Measurements from ENCODE around the gene PLEKHA7.

Gene PLEKHA7

DNA sequence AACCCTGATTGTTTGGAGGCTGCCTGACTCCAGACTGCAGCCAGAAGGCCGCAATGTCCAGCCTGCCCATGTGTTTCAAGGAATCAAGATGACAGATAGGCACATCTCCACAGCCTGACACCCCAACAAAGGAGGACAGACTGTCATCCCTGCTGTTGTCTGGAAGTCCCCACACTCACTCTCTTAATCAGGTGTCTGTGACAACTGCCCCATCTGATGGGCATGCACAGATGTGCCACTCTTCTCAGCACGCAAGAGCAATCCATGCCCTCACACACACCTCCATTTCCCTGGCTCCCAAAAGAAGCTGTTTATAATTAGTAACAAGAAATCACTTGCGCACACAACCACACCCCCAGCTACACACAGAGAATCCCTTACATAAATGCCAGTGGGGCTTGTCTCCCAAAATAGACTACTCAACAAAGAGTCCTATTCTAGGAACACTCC, 158.2 kb downstream of the PLEKHA7 start:
- Mint-ChIP-seq H3K36me3 (ENCODE audit: low read depth) (no peaks in the 10 kb centered on the region), H3K9me3 (no peaks in the 10 kb centered on the region), H3K4me3 (no peak overlapping the region), H3K27me3 (ENCODE audit: low read depth, poor library complexity) (peaks cover 6% of the 10 kb centered on the region), H3K4me1 (no peaks in the 10 kb centered on the region), H3K27ac (no peak overlapping the region)
- DNase-seq = no peak
- TF ChIP-seq, protein P1, sequence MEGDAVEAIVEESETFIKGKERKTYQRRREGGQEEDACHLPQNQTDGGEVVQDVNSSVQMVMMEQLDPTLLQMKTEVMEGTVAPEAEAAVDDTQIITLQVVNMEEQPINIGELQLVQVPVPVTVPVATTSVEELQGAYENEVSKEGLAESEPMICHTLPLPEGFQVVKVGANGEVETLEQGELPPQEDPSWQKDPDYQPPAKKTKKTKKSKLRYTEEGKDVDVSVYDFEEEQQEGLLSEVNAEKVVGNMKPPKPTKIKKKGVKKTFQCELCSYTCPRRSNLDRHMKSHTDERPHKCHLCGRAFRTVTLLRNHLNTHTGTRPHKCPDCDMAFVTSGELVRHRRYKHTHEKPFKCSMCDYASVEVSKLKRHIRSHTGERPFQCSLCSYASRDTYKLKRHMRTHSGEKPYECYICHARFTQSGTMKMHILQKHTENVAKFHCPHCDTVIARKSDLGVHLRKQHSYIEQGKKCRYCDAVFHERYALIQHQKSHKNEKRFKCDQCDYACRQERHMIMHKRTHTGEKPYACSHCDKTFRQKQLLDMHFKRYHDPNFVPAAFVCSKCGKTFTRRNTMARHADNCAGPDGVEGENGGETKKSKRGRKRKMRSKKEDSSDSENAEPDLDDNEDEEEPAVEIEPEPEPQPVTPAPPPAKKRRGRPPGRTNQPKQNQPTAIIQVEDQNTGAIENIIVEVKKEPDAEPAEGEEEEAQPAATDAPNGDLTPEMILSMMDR (IDR thresholded peaks at IDR 0.05) = no peak

DNA sequence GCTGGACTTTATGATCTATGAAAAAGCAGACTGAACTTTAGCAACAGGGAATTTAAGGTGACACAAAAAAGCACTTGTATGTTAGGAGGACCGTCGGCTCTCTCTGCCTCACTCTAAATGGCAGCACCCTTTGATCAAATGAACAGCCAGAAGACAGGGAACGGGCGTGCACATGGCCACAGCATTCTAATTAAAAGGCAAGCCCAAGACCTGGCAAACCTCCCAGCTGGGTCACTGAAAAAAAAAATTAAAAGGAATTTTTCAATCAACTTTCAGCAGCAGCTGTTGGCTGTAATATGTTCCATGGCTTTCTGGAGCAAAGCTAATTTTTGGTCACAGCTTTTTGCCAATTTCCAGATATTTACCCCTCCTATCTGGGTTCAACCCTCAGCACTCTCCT, 159.2 kb downstream of the PLEKHA7 start:
- H3K4me3 Mint-ChIP-seq = no peak overlapping the region
- no peaks in the 10 kb centered on the region for H3K9me3 Mint-ChIP-seq
- H3K4me1 Mint-ChIP-seq = no peaks in the 10 kb centered on the region
- H3K27me3 Mint-ChIP-seq (ENCODE audit: low read depth, poor library complexity) = peaks cover 12% of the 10 kb centered on the region
- no peak for DNase-seq
- no peak overlapping the region for H3K27ac Mint-ChIP-seq
- TF ChIP-seq, protein P1 (IDR thresholded peaks at IDR 0.05) = no peak
- H3K36me3 Mint-ChIP-seq (ENCODE audit: low read depth) = no peaks in the 10 kb centered on the region

DNA sequence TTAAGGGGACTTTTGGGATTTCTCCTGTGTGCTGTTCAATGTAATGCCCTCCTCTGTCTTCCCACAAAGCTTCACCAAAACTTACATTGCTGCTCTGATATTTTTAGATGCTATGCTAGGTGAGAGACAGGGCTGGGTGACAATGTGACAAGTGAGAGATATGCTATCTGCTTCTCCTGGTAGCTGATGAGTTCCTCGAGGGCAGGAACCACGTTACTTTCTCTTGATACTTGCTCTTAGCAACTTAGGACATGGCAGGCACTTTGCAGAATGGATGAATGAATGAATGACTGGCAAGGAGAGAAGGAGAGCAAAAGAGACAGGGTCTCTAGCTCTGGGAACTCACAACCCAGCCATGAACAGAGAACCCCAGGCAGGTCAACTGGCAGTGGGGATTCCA, 160.4 kb downstream of the PLEKHA7 start:
- TF ChIP-seq, protein P1 (IDR thresholded peaks at IDR 0.05) = no peak
- Mint-ChIP-seq H3K4me1 (no peaks in the 10 kb centered on the region), H3K27me3 (ENCODE audit: low read depth, poor library complexity) (peaks cover 14% of the 10 kb centered on the region), H3K36me3 (ENCODE audit: low read depth) (no peaks in the 10 kb centered on the region), H3K27ac (no peak overlapping the region), H3K9me3 (no peaks in the 10 kb centered on the region), H3K4me3 (no peak overlapping the region)
- no peak for DNase-seq

DNA sequence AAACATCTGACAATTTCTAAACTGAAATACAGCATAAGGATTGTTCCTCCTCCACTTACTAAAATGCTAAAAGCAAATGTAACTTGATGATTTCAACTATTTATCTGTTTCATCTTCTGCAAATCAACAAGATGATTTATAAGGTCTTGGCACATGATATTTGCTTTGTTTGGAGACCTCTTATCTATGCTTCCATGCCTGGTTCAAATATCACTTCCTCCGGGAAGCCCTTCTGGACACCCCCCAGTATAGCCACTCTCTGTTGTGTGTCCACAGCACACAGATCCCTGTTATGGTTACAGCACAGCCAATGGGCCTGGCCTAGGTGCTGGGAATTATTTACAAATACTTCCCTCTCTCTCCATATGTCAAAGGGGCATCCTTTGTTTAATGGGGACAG, 160.9 kb downstream of the PLEKHA7 start:
- no peak overlapping the region for H3K27ac Mint-ChIP-seq
- H3K36me3 Mint-ChIP-seq (ENCODE audit: low read depth) = no peaks in the 10 kb centered on the region
- H3K4me1 Mint-ChIP-seq = no peaks in the 10 kb centered on the region
- no peaks in the 10 kb centered on the region for H3K9me3 Mint-ChIP-seq
- TF ChIP-seq, protein P1 (IDR thresholded peaks at IDR 0.05) = no peak
- H3K4me3 Mint-ChIP-seq = no peak overlapping the region
- no peak for DNase-seq
- H3K27me3 Mint-ChIP-seq (ENCODE audit: low read depth, poor library complexity) = peaks cover 14% of the 10 kb centered on the region

DNA sequence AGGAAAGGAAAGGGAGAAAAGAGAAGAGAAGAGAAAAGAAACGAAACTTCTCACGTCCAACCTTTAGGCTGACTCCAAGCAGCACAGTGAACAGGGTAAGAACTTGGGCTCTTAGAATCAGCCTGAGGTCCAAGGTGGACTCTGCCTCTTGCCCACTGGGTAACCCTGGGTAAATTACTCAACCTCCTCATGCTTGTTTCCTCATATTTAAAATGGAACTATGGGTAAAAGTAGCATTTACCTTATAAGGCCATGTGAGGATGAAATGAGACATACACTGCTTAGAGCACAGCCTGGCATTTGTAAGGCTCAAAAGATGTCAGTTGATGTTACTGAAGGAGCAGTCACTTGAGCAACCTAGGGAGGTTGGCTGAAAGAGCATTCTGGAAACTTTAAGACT, 167.9 kb downstream of the PLEKHA7 start:
- Mint-ChIP-seq H3K36me3 (ENCODE audit: low read depth) (no peaks in the 10 kb centered on the region), H3K4me1 (peaks cover 4% of the 10 kb centered on the region), H3K4me3 (no peak overlapping the region), H3K9me3 (no peaks in the 10 kb centered on the region), H3K27ac (no peak overlapping the region), H3K27me3 (ENCODE audit: low read depth, poor library complexity) (peaks cover 21% of the 10 kb centered on the region)
- DNase-seq = no peak
- TF ChIP-seq, protein P1 (IDR thresholded peaks at IDR 0.05) = no peak

DNA sequence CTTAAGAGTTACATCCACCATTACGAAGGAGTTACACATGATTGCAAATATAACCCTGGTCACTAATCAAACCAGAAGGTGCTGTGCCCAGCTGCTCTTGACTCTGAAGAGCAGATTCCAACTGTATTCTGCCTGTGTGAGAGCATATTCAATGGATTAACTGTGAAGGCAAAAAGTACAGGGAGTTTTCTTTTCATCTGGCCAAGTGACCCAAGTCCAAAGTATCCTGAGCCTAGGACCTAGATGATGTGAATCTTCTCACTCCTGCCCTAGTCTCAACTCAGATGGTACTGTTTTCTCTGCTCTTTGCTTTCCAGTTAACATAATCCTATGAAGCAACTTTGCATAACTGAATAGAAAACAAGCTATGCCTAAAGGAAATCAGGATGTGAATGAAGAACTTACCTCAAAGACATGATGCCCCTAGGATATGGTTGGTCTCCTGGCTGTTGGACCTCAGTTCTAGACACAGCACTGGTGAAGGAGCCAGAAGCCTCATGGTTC, 169.9 kb downstream of the PLEKHA7 start:
- H3K4me3 Mint-ChIP-seq = no peak overlapping the region
- no peaks in the 10 kb centered on the region for H3K36me3 Mint-ChIP-seq (ENCODE audit: low read depth)
- peaks cover 7% of the 10 kb centered on the region for H3K4me1 Mint-ChIP-seq

More for the DNA sequence above, 169.9 kb downstream of the PLEKHA7 start:
- DNase-seq = no peak
- TF ChIP-seq, protein P1 (IDR thresholded peaks at IDR 0.05) = no peak
- no peak overlapping the region for H3K27ac Mint-ChIP-seq
- H3K27me3 Mint-ChIP-seq (ENCODE audit: low read depth, poor library complexity) = peaks cover 7% of the 10 kb centered on the region
- no peaks in the 10 kb centered on the region for H3K9me3 Mint-ChIP-seq
